Cardiac muscle cell (in vitro differentiated cells and primary cell): Measurements from ENCODE around the gene OR2W1. TPM values are rescaled to one million over a fixed set of nuclear protein-coding genes. Genes with fewer than 3 reads are reported as not detected.

ENCODE experiments used
- DNase-seq, 2 donors: peaks; one replicate each; pipeline versions ENCODE4 v3.0.0 to v3.0.0-alpha.2; 2010 to 2017; ENCODE audit warnings: low read depth in 1 of 2, low spot score in 1 of 2
- H3K27ac ChIP-seq: fragments of 200-600 bp; sonication (generic); 2 replicates; pipeline ENCODE4 v1.5.1; 2016
- H3K27me3 ChIP-seq: fragments of 200-600 bp; sonication (generic); 2 replicates; pipeline ENCODE4 v1.6.0; 2016; ENCODE audit warnings: control low read depth
- H3K36me3 ChIP-seq: fragments of 200-600 bp; sonication (generic); 2 replicates; pipeline ENCODE4 v1.5.1; 2016; ENCODE audit warnings: control low read depth
- H3K4me1 ChIP-seq: fragments of 200-600 bp; sonication (generic); 2 replicates; pipeline ENCODE4 v1.8.1; 2017; ENCODE audit warnings: low read depth, mild to moderate bottlenecking, mixed run types
- H3K4me3 ChIP-seq: fragments of 200-600 bp; sonication (generic); 2 replicates; pipeline ENCODE4 v1.5.1; 2016; ENCODE audit warnings: mild to moderate bottlenecking
- H3K9me3 ChIP-seq: fragments of 200-600 bp; sonication (generic); 2 replicates; pipeline ENCODE4 v1.5.1; 2017; ENCODE audit warnings: low read depth, mild to moderate bottlenecking, control low read depth
- CTCF ChIP-seq: IDR thresholded peaks from 2 replicates; pipeline ENCODE4 v1.5.1; 2012; ENCODE audit warnings: low read depth, mild to moderate bottlenecking, low read length
- polyA plus RNA-seq: library from polyadenylated mRNA; unstranded; fragments of >200 nt; fragmentation: Nextera tagmentation; extraction: Ambion mirVana; gene quantifications from 2 replicates; pipeline ENCODE4 v1.2.1, GENCODE V29; 2016
- total RNA-seq: library from RNA; depleted of rRNA; stranded (reverse); fragments of >200 nt; gene quantifications from 2 replicates; pipeline ENCODE4 v1.2.3, GENCODE V29; 2016

The OR2W1 gene
- total and polyA plus RNA-seq, 2 experiments from 2014 or later, result not detected

DNA sequence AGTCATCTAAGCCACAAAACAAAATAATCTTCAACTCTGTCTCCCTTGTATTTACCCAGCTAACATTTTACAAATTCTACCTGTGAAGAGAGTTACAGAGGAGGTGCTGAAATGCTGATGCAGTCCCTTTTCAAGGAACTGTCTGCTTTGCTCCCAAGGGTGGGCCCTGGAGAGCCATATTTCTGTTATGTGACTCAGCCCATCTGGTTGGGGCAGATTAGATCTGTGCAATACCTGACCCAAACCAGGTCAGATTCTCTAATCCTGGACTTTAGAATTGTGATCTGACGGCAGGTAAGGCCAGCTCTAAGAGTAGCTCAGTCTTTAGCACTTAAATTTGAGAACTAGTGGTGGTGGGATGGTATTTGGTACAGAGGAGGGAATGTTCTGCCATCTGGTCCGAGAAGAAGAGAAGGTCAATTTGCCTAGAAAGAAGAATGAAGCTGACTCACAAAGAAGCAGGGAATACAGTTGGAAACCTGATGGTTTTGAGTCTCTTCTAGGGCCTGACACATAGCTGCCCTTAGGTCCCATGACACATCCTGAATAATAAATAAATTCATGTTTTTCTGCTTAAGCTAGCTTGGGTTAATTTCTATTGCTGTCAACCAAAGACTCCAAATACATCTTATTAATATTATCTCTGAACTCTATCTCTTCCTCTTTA, 48.0 kb downstream of the OR2W1 start:
- H3K27me3 ChIP-seq, result no peaks in the 10 kb centered on the region
- no peak overlapping the region for H3K27ac ChIP-seq
- H3K4me1 ChIP-seq, result no peaks in the 10 kb centered on the region
- H3K4me3 ChIP-seq, result no peak overlapping the region
- no peak for DNase-seq
- TF ChIP-seq CTCF, result no peak
- H3K36me3 ChIP-seq, result no peaks in the 10 kb centered on the region
- no peaks in the 10 kb centered on the region for H3K9me3 ChIP-seq

GRCh38 chr6:28995093-28995650, 49.8 kb downstream of the OR2W1 start:
- no peaks in the 10 kb centered on the region for H3K36me3 ChIP-seq
- H3K4me1 ChIP-seq, result no peaks in the 10 kb centered on the region
- no peak for DNase-seq
- H3K27me3 ChIP-seq, result no peaks in the 10 kb centered on the region
- H3K27ac ChIP-seq, result no peak overlapping the region
- H3K9me3 ChIP-seq, result no peaks in the 10 kb centered on the region
- no peak overlapping the region for H3K4me3 ChIP-seq
- TF ChIP-seq CTCF, result no peak

Other genes with a start within 250 kb of the OR2W1 start
- 90.0 and 105 TPM in 2 replicates for gene TRIM27, start 121.2 kb downstream of the OR2W1 start, total RNA-seq
- gene TRIM27, start 121.2 kb downstream of the OR2W1 start, polyA plus RNA-seq, result 79.2 and 86.5 TPM in 2 replicates
- 1.3 and 1.8 TPM in 2 replicates for gene ZNF311, start 39.9 kb downstream of the OR2W1 start, total RNA-seq
- 0.57 and 1.4 TPM in 2 replicates for gene ZNF311, start 39.9 kb downstream of the OR2W1 start, polyA plus RNA-seq
- not detected in 2 replicates for gene OR2B3, start 42.1 kb upstream of the OR2W1 start, total RNA-seq
- gene OR2B3, start 42.1 kb upstream of the OR2W1 start, polyA plus RNA-seq, result not detected in 2 replicates
- not detected in 2 replicates for gene OR2J1, start 54.3 kb upstream of the OR2W1 start, total RNA-seq
- gene OR2J1, start 54.3 kb upstream of the OR2W1 start, polyA plus RNA-seq, result not detected in 2 replicates
- gene OR2J3, start 62.9 kb upstream of the OR2W1 start, total RNA-seq, result not detected in 2 replicates
- not detected in 2 replicates for gene OR2J3, start 62.9 kb upstream of the OR2W1 start, polyA plus RNA-seq
- gene OR2J2, start 125.7 kb upstream of the OR2W1 start, total RNA-seq, result not detected in 2 replicates
- gene OR2J2, start 125.7 kb upstream of the OR2W1 start, polyA plus RNA-seq, result not detected in 2 replicates